K562 (cell line): ENCODE results near the gene ALDH1A2. TPM values are rescaled to one million over a fixed set of nuclear protein-coding genes. Genes with fewer than 3 reads are reported as not detected.

ENCODE experiments used
- ZNF584 ChIP-seq: fragments of 200-800 bp; sonication (Bioruptor generic); IDR thresholded peaks from 2 replicates; pipeline ENCODE4 v1.6.1; 2016; ENCODE audit warnings: low read depth, mild to moderate bottlenecking, missing genetic modification characterization, missing compliant biosample characterization
- ZNF589 ChIP-seq: fragments of 200-800 bp; sonication (Bioruptor generic); IDR thresholded peaks from 2 replicates; pipeline ENCODE4 v1.6.1; 2016; ENCODE audit warnings: low read depth, missing genetic modification characterization, missing compliant biosample characterization
- polyA plus RNA-seq, 8 experiments: library from polyadenylated mRNA; depleted of rRNA in 4 of 8; stranded (reverse) in 5 of 8; unstranded in 3 of 8; fragments of >200 nt; fragmentation: Nextera tagmentation in 2 of 8; fragmentation: Illumina TruSeq in 1 of 8; extraction: Ambion mirVana in 2 of 8; extraction: Trizol in 1 of 8; gene quantifications; 2 replicates each; pipeline versions ENCODE4 v1.2.1 to v1.2.3, GENCODE V29; 2011 to 2014; ENCODE audit warnings: inconsistent platforms in 1 of 8, missing spikeins in 1 of 8
- total RNA-seq, 7 experiments: library from RNA; depleted of rRNA in 6 of 7; stranded (reverse); fragments of >200 nt in 6 of 7; fragmentation: Illumina TruSeq in 2 of 7; extraction: Trizol in 2 of 7; gene quantifications; 2 replicates each; pipeline versions ENCODE4 v1.2.1 to v1.2.3, GENCODE V29; 2011 to 2021; ENCODE audit warnings: low replicate concordance in 1 of 7
- TF ChIP-seq, protein P1 (sequence below): sonication (generic); formaldehyde crosslinking; IDR thresholded peaks from 2 replicates; pipeline ENCODE4 v1.8.0; 2022; ENCODE audit warnings: mild to moderate bottlenecking, missing genetic modification reagents
- TF ChIP-seq, protein P2 (sequence below): fragments of 450-650 bp; IDR thresholded peaks from 2 replicates; pipeline ENCODE4 v1.6.1; 2016; ENCODE audit warnings: mild to moderate bottlenecking

ALDH1A2 gene
- total and polyA plus RNA-seq, 9 of the 15 experiments (the other 6 are each of a cell fraction or from before 2014, with no cell fraction given), result 115 to 393 (median 333) TPM

DNA sequence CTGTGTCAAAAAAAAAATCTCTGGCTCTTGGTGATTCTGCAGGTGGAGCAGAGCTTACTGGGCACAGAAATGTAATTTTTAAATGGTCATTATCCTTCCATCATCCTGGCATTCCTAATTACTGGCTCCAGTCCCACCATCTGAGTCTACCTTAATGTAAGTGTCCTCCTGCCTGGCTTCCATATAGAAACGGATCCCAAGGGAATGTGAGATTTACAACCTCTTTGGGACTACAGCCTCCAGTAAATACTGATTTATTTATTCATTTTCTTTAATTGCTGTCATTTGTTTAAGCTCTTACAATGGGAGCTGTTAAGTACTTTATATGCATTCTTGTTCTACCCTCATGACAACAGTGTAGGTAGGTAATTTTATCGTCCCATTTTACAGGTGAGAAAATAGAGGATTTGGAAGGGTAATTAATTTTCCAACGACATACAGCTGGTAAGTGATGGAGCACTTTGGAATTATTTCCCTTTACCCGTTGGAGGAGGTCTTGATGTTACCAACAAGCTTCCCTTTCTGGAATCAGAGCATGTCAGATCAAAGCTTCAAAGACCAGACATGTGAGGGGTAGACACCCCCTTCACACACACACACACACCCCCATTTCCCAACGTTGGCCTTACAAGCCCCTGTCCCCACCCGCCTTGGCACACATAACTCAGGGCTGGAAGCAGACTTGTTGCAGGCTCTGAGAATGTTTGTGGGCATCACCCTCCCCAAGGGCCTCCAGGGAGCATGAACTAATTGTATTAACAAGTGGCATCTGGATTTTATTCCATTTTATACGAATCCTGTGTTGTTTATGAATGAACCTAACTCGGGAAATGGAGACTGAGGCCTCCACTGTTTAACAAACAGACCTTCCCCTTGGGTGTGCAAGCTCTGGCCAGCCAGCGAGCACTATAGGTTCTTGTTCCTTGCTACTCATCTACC is 116.9 kb downstream of the ALDH1A2 start (continued):
- TF ChIP-seq, protein P1, sequence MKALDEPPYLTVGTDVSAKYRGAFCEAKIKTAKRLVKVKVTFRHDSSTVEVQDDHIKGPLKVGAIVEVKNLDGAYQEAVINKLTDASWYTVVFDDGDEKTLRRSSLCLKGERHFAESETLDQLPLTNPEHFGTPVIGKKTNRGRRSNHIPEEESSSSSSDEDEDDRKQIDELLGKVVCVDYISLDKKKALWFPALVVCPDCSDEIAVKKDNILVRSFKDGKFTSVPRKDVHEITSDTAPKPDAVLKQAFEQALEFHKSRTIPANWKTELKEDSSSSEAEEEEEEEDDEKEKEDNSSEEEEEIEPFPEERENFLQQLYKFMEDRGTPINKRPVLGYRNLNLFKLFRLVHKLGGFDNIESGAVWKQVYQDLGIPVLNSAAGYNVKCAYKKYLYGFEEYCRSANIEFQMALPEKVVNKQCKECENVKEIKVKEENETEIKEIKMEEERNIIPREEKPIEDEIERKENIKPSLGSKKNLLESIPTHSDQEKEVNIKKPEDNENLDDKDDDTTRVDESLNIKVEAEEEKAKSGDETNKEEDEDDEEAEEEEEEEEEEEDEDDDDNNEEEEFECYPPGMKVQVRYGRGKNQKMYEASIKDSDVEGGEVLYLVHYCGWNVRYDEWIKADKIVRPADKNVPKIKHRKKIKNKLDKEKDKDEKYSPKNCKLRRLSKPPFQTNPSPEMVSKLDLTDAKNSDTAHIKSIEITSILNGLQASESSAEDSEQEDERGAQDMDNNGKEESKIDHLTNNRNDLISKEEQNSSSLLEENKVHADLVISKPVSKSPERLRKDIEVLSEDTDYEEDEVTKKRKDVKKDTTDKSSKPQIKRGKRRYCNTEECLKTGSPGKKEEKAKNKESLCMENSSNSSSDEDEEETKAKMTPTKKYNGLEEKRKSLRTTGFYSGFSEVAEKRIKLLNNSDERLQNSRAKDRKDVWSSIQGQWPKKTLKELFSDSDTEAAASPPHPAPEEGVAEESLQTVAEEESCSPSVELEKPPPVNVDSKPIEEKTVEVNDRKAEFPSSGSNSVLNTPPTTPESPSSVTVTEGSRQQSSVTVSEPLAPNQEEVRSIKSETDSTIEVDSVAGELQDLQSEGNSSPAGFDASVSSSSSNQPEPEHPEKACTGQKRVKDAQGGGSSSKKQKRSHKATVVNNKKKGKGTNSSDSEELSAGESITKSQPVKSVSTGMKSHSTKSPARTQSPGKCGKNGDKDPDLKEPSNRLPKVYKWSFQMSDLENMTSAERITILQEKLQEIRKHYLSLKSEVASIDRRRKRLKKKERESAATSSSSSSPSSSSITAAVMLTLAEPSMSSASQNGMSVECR (CRISPR knock-in tag), result no peak
- TF ChIP-seq ZNF584, result no peak
- TF ChIP-seq ZNF589 (CRISPR knock-in tag), result no peak
- TF ChIP-seq, protein P2, sequence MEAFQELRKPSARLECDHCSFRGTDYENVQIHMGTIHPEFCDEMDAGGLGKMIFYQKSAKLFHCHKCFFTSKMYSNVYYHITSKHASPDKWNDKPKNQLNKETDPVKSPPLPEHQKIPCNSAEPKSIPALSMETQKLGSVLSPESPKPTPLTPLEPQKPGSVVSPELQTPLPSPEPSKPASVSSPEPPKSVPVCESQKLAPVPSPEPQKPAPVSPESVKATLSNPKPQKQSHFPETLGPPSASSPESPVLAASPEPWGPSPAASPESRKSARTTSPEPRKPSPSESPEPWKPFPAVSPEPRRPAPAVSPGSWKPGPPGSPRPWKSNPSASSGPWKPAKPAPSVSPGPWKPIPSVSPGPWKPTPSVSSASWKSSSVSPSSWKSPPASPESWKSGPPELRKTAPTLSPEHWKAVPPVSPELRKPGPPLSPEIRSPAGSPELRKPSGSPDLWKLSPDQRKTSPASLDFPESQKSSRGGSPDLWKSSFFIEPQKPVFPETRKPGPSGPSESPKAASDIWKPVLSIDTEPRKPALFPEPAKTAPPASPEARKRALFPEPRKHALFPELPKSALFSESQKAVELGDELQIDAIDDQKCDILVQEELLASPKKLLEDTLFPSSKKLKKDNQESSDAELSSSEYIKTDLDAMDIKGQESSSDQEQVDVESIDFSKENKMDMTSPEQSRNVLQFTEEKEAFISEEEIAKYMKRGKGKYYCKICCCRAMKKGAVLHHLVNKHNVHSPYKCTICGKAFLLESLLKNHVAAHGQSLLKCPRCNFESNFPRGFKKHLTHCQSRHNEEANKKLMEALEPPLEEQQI, result no peak
